ENCODE results near the gene USP2.

The USP2 gene

DNA sequence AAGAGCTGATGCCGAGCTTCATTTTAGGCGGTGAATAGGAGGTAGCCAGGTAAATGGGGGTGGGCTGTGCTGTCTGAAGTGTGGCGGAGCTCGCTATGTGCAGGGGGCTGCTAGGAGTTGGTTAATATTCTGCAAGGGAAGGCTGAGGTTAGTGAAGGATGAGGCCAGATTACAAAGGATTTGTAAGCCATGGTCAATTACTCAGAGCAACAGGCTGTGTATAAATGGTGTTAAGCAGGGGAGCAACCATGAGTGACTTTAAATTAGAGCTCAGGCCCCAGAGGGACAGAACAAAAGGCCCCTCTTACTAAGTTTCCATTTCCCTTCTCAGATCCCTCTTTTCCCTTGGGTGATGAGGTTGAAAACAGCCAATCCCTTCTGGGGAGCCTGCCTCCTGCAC lies 57.3 kb downstream of the USP2 start:
- H3K4me3 ChIP-seq (ENCODE audit: low read length) = no peak overlapping the region
- TF ChIP-seq, protein P1, sequence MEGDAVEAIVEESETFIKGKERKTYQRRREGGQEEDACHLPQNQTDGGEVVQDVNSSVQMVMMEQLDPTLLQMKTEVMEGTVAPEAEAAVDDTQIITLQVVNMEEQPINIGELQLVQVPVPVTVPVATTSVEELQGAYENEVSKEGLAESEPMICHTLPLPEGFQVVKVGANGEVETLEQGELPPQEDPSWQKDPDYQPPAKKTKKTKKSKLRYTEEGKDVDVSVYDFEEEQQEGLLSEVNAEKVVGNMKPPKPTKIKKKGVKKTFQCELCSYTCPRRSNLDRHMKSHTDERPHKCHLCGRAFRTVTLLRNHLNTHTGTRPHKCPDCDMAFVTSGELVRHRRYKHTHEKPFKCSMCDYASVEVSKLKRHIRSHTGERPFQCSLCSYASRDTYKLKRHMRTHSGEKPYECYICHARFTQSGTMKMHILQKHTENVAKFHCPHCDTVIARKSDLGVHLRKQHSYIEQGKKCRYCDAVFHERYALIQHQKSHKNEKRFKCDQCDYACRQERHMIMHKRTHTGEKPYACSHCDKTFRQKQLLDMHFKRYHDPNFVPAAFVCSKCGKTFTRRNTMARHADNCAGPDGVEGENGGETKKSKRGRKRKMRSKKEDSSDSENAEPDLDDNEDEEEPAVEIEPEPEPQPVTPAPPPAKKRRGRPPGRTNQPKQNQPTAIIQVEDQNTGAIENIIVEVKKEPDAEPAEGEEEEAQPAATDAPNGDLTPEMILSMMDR (conservative IDR thresholded peaks at IDR 0.05; ENCODE audit: low read length) = no peak
- DNase-seq (ENCODE audit: low read depth) = no peak

DNA sequence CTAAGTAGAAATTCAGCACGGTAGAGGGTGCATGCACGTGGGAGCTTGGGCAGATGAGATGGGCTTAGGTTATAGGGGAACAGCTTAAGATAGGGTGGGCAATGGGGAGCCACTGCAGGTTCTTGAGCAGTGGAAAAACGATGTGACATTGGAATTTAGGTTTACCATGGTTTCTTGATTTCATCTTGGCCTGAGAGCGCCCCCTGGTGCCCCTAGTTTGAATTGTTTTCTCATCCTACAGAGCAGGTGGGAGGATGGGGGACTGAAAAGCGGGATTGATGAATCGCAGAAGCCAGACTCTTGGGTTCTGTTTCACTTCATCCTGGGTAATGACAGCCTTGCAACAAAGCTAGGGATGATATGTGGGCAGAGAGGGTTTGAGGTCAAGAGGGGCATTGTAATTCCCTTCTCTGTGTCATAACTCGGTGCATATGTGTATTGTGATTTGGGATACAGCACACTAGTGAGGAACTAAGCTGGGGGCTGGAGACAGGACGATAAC lies 57.9 kb downstream of the USP2 start:
- no peak overlapping the region for H3K4me3 ChIP-seq (ENCODE audit: low read length)
- TF ChIP-seq, protein P1 (conservative IDR thresholded peaks at IDR 0.05; ENCODE audit: low read length) = peak; percentile 77
- peak; percentile 61 for DNase-seq (ENCODE audit: low read depth)

DNA sequence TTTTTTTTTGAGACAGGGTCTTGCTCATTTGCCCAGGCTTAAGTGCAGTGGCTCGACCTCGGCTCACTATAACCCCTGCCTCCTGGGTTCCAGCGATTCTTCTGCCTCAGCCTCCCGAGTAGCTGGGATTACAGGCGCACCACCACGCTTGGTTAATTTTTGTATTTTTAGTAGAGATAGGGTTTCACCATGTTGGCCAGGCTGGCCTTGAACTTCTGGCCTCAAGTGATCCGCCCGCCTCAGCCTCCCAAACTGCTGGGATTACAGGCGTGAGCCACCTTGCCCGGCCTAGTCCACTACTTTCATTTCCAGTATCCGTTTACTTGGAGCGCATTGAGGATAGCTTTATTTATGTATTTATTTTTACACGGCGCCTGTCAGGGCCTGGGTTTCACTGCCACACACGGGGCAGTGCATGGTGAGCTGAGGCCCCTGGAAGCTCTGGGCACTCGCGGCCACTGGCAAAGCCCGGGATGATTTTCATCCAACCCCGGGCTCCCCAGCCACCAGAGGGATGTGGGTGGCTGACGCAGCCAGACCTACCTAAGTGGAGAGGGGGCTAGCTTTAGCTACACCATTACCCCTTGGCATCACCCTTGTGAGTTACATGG lies 58.5 kb downstream of the USP2 start:
- TF ChIP-seq, protein P1 (conservative IDR thresholded peaks at IDR 0.05; ENCODE audit: low read length) = no peak
- no peak for DNase-seq (ENCODE audit: low read depth)
- no peak overlapping the region for H3K4me3 ChIP-seq (ENCODE audit: low read length)

DNA sequence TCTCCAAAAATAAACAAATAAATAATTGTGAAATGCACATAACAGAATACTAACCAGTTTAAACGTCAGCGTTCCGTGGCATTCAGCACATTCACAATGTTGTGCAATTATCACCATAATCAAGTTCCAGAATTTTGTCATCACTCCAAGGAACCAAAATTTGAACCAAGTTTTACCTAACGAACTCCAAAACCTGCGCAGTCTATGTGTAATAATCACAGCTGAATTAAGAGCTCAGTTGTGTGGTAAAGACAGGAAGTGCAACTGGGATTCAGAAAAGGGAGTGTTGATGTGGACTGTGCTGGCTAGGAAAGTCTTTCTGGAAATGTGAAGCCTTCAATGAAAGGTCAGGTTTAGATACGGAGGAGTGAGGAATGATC lies 59.1 kb downstream of the USP2 start:
- TF ChIP-seq, protein P1 (conservative IDR thresholded peaks at IDR 0.05; ENCODE audit: low read length) = 0 out of 2 replicates have a peak, but pooled peaks have one; percentile 20
- no peak for DNase-seq (ENCODE audit: low read depth)
- H3K4me3 ChIP-seq (ENCODE audit: low read length) = no peak overlapping the region

DNA sequence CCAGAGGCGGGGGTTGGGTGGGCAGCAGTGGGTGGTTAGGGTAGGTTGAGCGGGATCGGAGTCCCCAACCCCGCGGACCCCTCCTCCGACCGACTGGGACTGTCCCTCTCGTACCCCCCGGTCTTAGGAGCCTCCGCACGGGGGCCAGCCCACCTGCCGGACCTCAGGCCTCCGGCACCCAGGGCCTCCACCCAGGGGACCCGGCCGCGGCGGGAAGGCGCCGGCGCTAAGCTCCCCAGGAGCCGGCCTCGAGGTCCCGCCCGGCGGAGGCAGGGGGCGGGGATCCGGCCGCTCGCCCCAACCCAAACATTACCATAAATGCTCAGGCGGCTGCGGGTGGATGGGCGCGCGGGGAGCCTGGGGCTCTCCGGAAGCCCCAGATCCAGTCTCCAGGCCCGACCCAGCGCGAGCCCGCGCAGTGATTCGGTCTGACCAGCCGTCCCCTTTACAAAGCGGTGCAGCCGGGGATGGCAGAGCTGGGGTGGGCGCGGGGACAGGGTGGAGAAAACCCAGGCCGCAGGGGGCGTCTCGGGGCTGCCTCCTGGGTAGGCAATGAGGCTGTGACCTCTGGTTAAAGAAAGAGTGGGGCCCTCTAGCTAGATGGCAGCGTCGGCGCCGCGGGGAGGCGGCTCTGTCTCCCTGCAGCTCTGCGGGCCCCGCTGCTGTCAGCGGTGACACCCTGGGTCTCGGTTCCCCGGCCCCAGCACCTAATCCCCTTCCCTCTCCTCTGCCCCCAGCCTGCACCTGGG lies 60.5 kb downstream of the USP2 start:
- DNase-seq (ENCODE audit: low read depth) = peak; percentile 58
- TF ChIP-seq, protein P1 (conservative IDR thresholded peaks at IDR 0.05; ENCODE audit: low read length) = no peak
- peak overlapping the region; percentile 50 for H3K4me3 ChIP-seq (ENCODE audit: low read length)

DNA sequence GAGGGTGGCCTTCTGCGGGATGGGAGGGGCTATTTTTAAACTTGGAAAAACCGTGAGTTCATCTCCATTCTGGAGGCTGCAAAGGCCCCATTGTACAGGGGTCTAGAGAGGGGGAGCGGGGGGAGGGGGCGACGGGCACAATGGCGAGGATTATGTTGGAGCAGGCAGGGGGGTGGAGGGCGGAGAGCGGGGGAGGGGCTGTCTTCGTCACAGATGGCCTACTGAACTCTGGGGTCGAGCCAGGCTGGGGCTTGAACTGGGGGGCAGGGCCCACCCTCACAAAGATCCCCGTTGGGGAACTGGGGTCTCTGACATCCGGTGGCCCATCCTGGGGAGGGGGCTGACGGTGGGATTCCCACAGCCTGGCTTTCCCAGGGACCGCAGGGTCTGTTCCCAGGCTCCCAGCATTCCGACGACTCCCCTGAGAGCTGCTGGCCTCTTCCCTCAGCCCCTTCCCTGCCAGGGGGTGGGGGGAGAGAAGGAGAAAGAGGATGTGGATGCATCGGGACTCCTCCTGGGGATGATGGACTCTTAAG lies 61.2 kb downstream of the USP2 start:
- H3K4me3 ChIP-seq (ENCODE audit: low read length) = peak overlapping the region; percentile 39
- no peak for DNase-seq (ENCODE audit: low read depth)
- TF ChIP-seq, protein P1 (conservative IDR thresholded peaks at IDR 0.05; ENCODE audit: low read length) = no peak

All from AG10803 (cell line).